Ovary (tissue), 9 donors: Measurements from ENCODE around the gene SLC25A29. TPM values are rescaled to one million over a fixed set of nuclear protein-coding genes. Genes with fewer than 3 reads are reported as not detected.

Source experiments
- DNase-seq, 5 donors: peaks; one replicate each; pipeline ENCODE4 v3.0.0-alpha.2; 2019 to 2020
- H3K27ac ChIP-seq, 2 donors: fragments of 200-600 bp; one replicate each; pipeline versions ENCODE4 v1.5.1 to v1.8.0; 2019 to 2022
- H3K27me3 ChIP-seq: fragments of 200-600 bp; one replicate; pipeline ENCODE4 v1.8.0; 2022
- H3K36me3 ChIP-seq: fragments of 200-600 bp; sonication (generic); one replicate; pipeline ENCODE4 v1.5.1; 2019
- H3K4me1 ChIP-seq: one replicate; pipeline ENCODE4 v1.8.1; 2013; ENCODE audit warnings: mild to moderate bottlenecking, moderate library complexity; ENCODE audit not compliant: insufficient read depth
- H3K4me3 ChIP-seq: fragments of 200-600 bp; sonication (generic); one replicate; pipeline ENCODE4 v1.5.1; 2017
- H3K9me3 ChIP-seq, 2 donors: fragments of 200-600 bp in 1 of 2; sonication (generic) in 1 of 2; one replicate each; pipeline versions ENCODE4 v1.5.1 to v1.8.1; 2013 to 2019; ENCODE audit warnings: mild to moderate bottlenecking in 1 of 2, moderate library complexity in 1 of 2
- CTCF ChIP-seq, 3 donors: fragments of 450-650 bp in 2 of 3; fragments of 200-600 bp in 1 of 3; IDR thresholded peaks; one replicate each; pipeline versions ENCODE4 v1.5.1 to v1.8.0; 2016 to 2022; ENCODE audit warnings: antibody characterized with exemption in 3 of 3, mild to moderate bottlenecking in 1 of 3
- EP300 ChIP-seq: sonication (generic); formaldehyde crosslinking; IDR thresholded peaks from one replicate; pipeline ENCODE4 v1.6.1; 2017; ENCODE audit warnings: antibody characterized with exemption
- POLR2A ChIP-seq: fragments of 450-650 bp; IDR thresholded peaks from one replicate; pipeline ENCODE4 v1.6.1; 2017; ENCODE audit warnings: antibody characterized with exemption, mild to moderate bottlenecking, moderate library complexity
- WGBS, 3 donors: extraction: QIAGEN DNeasy Blood & Tissue Kit in 1 of 3; methylation state at CpG; one replicate each; pipeline versions ENCODE4 v1.1.5 to v1.1.7; 2013 to 2017; 5-methylcytosine and 5-hydroxymethylcytosine counted together
- intact Hi-C, 4 donors: fragments of 100-400 bp; cut with DNase I; formaldehyde crosslinking; loops; one replicate each; pipeline versions ENCODE4 v1.11.0 to v1.15.1; 2022 to 2023
- polyA plus RNA-seq, 2 donors: library from polyadenylated mRNA; stranded (reverse); fragments of 200-250 nt in 1 of 2; fragments of 350-450 nt in 1 of 2; fragmentation: Illumina TruSeq in 1 of 2; extraction: RNeasy Lipid Tissue Mini Kit (QIAGEN cat#74804) in 1 of 2; gene quantifications; one replicate each; pipeline ENCODE4 v1.2.3, GENCODE V29; 2013 to 2014
- total RNA-seq, 7 donors: library from RNA; depleted of rRNA in 2 of 7; stranded (reverse); fragments of >200 nt in 2 of 7; fragmentation: NEBNext Ultra II Directional in 3 of 7; extraction: Animal tissue kit (Norgen Biotek cat#: 25700) in 3 of 7; gene quantifications; one replicate each; pipeline versions ENCODE4 v1.1.0 to v1.2.4, GENCODE V29; 2016 to 2023
- donor health status: DM: no; HTN: no; CAD: no; lungs with moderate emphysema.
- donor health status: DM: no; HTN: no; CAD: no.
- donor health status: Bipolar disorder and iron deficiency.
- donor health status: DM: yes; HTN: yes; CAD: no.
- donor health status: DM: no; HTN: no; CAD: no.
- donor health status: DM: yes; HTN: yes; CAD: no.

The SLC25A29 gene
- total and polyA plus RNA-seq, 9 donors: 9.1 to 177 (median 69.9) TPM

- intact Hi-C loops: no loop called here
- Histone ChIP-seq H3K27ac (no peak overlapping the region), H3K4me3 (no peak overlapping the region), H3K9me3 (no peaks in the 10 kb centered on the region), H3K27me3 (no peaks in the 10 kb centered on the region), H3K36me3 (no peaks in the 10 kb centered on the region), H3K4me1 (peaks cover 3% of the 10 kb centered on the region)
- 89 to 92% (median 89%) methylated on average over 12 of the region's 12 CpGs for WGBS, 3 donors
- TF ChIP-seq CTCF (IDR thresholded peaks at IDR 0.05): no peak
- TF ChIP-seq EP300: no peak
- no peak for DNase-seq
Observed at GRCh38 chr14:100320157-100320856, 14.1 kb upstream of the SLC25A29 start.

GRCh38 chr14:100317912-100318808 lies 11.9 kb upstream of the SLC25A29 start:
- no peaks in the 10 kb centered on the region for H3K4me1 ChIP-seq
- H3K27ac ChIP-seq: no peak overlapping the region
- H3K9me3 ChIP-seq: no peaks in the 10 kb centered on the region
- intact Hi-C loops: no loop called here
- WGBS, 3 donors: 19 to 24% (median 20%) methylated on average over 39 to 40 of the region's 40 CpGs
- peak; percentile 73 to 91 (median 78) for TF ChIP-seq CTCF (IDR thresholded peaks at IDR 0.05)
- no peak for TF ChIP-seq EP300
- DNase-seq: peak; percentile 69 to 87 (median 79)
- H3K27me3 ChIP-seq: no peaks in the 10 kb centered on the region
- no peaks in the 10 kb centered on the region for H3K36me3 ChIP-seq
- H3K4me3 ChIP-seq: peak overlapping the region; percentile 42

GRCh38 chr14:100317389-100317788 lies 11.1 kb upstream of the SLC25A29 start:
- no peak for TF ChIP-seq CTCF (IDR thresholded peaks at IDR 0.05)
- TF ChIP-seq EP300: no peak
- TF ChIP-seq POLR2A: no peak
- WGBS, 3 donors: 74 to 85% (median 83%) methylated on average over 6 of the region's 6 CpGs
- Histone ChIP-seq H3K36me3 (no peaks in the 10 kb centered on the region), H3K4me1 (no peaks in the 10 kb centered on the region), H3K27me3 (no peaks in the 10 kb centered on the region), H3K4me3 (no peak overlapping the region), H3K27ac (no peak overlapping the region), H3K9me3 (no peaks in the 10 kb centered on the region)
- no peak for DNase-seq
- intact Hi-C loops: no loop called here

- TF ChIP-seq CTCF (IDR thresholded peaks at IDR 0.05) (no peak), POLR2A (no peak), EP300 (no peak)
- no peak overlapping the region for H3K4me3 ChIP-seq
- H3K4me1 ChIP-seq: no peaks in the 10 kb centered on the region
- no peak overlapping the region for H3K27ac ChIP-seq
- no peaks in the 10 kb centered on the region for H3K27me3 ChIP-seq
- no peaks in the 10 kb centered on the region for H3K36me3 ChIP-seq
- WGBS, 3 donors: 82 to 90% (median 83%) methylated on average over 6 of the region's 6 CpGs
- no peak for DNase-seq
- intact Hi-C loops: loop anchor here in 1 of 4 donors (5.0 kb wide), 1 partner anchor 72 kb away; no protein-coding TSS in a partner anchor
- no peaks in the 10 kb centered on the region for H3K9me3 ChIP-seq
Observed at GRCh38 chr14:100314724-100315123, 8.5 kb upstream of the SLC25A29 start.
